Body of pancreas (tissue), 4 donors: ENCODE measurements around the gene PPM1H.

ENCODE experiments used
- POLR2A ChIP-seq, 3 donors: fragments of 450-650 bp; IDR thresholded peaks; one replicate each; pipeline ENCODE4 v1.6.1; 2016; ENCODE audit warnings: antibody characterized with exemption in 3 of 3, mild to moderate bottlenecking in 2 of 3
- TF ChIP-seq, protein P1 (sequence below), 7 experiments: fragments of 450-650 bp in 4 of 7; fragments of 200-600 bp in 3 of 7; sonication (generic) in 3 of 7; IDR thresholded peaks; one replicate each; pipeline ENCODE4 v1.5.1; 2016 to 2019; ENCODE audit warnings: antibody characterized with exemption in 7 of 7

DNA sequence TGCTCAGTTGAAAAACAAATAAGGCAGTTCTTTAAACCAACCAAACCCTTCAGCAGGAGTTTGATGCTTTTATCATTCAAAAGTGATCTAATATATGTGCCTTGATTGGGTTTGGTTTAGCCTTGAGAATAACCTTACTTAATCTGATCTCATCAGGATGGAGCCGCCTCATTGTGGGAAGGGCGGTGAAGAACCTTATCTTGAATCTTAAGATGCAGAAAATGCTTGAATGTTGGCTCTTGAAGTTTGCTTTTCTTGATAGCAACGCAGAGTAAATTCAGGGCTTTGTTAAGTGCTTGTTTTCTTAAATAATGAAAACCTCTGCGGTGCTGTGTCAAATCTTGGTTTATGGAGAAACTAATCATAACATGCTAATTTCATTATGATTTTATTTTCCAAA lies 330.1 kb downstream of the PPM1H start:
- no peak for TF ChIP-seq POLR2A (IDR thresholded peaks at IDR 0.05)
- TF ChIP-seq, protein P1, sequence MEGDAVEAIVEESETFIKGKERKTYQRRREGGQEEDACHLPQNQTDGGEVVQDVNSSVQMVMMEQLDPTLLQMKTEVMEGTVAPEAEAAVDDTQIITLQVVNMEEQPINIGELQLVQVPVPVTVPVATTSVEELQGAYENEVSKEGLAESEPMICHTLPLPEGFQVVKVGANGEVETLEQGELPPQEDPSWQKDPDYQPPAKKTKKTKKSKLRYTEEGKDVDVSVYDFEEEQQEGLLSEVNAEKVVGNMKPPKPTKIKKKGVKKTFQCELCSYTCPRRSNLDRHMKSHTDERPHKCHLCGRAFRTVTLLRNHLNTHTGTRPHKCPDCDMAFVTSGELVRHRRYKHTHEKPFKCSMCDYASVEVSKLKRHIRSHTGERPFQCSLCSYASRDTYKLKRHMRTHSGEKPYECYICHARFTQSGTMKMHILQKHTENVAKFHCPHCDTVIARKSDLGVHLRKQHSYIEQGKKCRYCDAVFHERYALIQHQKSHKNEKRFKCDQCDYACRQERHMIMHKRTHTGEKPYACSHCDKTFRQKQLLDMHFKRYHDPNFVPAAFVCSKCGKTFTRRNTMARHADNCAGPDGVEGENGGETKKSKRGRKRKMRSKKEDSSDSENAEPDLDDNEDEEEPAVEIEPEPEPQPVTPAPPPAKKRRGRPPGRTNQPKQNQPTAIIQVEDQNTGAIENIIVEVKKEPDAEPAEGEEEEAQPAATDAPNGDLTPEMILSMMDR (IDR thresholded peaks at IDR 0.05): no peak
